Measurements from ENCODE around the gene MYDGF. TPM values are rescaled to one million over a fixed set of nuclear protein-coding genes. Genes with fewer than 3 reads are reported as not detected.

MYDGF gene
- total and polyA plus RNA-seq, 9 of the 15 experiments (the other 6 are each of a cell fraction or from before 2014, with no cell fraction given): 4.2 to 141 (median 82.1) TPM

- no peak for TF ChIP-seq ZBTB26 (CRISPR knock-in tag; IDR thresholded peaks at IDR 0.05)
- TF ChIP-seq U2AF2 (optimal IDR thresholded peaks at IDR 0.05; ENCODE audit: low read depth, low read length): no peak
- no peak for TF ChIP-seq TEAD2 (tag; IDR thresholded peaks at IDR 0.05)
- TF ChIP-seq TAF9B (IDR thresholded peaks at IDR 0.05; ENCODE audit: partially characterized antibody): no peak
- TF ChIP-seq MIER1 (IDR thresholded peaks at IDR 0.05; ENCODE audit: low read depth): no peak
- TF ChIP-seq, protein P1, sequence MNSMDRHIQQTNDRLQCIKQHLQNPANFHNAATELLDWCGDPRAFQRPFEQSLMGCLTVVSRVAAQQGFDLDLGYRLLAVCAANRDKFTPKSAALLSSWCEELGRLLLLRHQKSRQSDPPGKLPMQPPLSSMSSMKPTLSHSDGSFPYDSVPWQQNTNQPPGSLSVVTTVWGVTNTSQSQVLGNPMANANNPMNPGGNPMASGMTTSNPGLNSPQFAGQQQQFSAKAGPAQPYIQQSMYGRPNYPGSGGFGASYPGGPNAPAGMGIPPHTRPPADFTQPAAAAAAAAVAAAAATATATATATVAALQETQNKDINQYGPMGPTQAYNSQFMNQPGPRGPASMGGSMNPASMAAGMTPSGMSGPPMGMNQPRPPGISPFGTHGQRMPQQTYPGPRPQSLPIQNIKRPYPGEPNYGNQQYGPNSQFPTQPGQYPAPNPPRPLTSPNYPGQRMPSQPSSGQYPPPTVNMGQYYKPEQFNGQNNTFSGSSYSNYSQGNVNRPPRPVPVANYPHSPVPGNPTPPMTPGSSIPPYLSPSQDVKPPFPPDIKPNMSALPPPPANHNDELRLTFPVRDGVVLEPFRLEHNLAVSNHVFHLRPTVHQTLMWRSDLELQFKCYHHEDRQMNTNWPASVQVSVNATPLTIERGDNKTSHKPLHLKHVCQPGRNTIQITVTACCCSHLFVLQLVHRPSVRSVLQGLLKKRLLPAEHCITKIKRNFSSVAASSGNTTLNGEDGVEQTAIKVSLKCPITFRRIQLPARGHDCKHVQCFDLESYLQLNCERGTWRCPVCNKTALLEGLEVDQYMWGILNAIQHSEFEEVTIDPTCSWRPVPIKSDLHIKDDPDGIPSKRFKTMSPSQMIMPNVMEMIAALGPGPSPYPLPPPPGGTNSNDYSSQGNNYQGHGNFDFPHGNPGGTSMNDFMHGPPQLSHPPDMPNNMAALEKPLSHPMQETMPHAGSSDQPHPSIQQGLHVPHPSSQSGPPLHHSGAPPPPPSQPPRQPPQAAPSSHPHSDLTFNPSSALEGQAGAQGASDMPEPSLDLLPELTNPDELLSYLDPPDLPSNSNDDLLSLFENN (IDR thresholded peaks at IDR 0.05; ENCODE audit: low read depth in 2 of 2, low read length in 2 of 2): 0 out of 4 replicates have a peak, but pooled peaks of 1 of the 2 experiments have one; percentile 35
- no peak for TF ChIP-seq CHD4 (IDR thresholded peaks at IDR 0.05; ENCODE audit: insufficient read depth, insufficient replicate concordance, low read depth, low read length, poor library complexity, severe bottlenecking)
- no peak for TF ChIP-seq KAT7 (CRISPR knock-in tag; IDR thresholded peaks at IDR 0.05; ENCODE audit: borderline replicate concordance)
- TF ChIP-seq POLR2A (conservative IDR thresholded peaks at IDR 0.05): peak; percentile 80
- TF ChIP-seq GTF2A2 (tag; IDR thresholded peaks at IDR 0.05): no peak
- no peak for TF ChIP-seq SMC3 (conservative IDR thresholded peaks at IDR 0.05; ENCODE audit: insufficient read depth, low read depth, low read length)
- TF ChIP-seq POLR2G (IDR thresholded peaks at IDR 0.05; ENCODE audit: low read depth, low read length): peak; percentile 96
- TF ChIP-seq HLTF (IDR thresholded peaks at IDR 0.05): no peak
- TF ChIP-seq ZNF717 (CRISPR knock-in tag; IDR thresholded peaks at IDR 0.05): no peak
- TF ChIP-seq CCAR2 (IDR thresholded peaks at IDR 0.05; ENCODE audit: low read depth, low read length): no peak
- TF ChIP-seq TAF7 (tag; IDR thresholded peaks at IDR 0.05): no peak
- TF ChIP-seq C11orf30 (IDR thresholded peaks at IDR 0.05; ENCODE audit: low read depth): peak; percentile 79
- TF ChIP-seq ZBTB12 (CRISPR knock-in tag; IDR thresholded peaks at IDR 0.05): peak; percentile 42; the same call in 1 of the 2 replicates
- peak; percentile 36; the same call in 1 of the 2 replicates for TF ChIP-seq KLF13 (tag; IDR thresholded peaks at IDR 0.05; ENCODE audit: borderline replicate concordance, low read depth)
- no peak for TF ChIP-seq HMG20B (CRISPR knock-in tag; IDR thresholded peaks at IDR 0.05)
- no peak for TF ChIP-seq MTF1 (CRISPR knock-in tag; IDR thresholded peaks at IDR 0.05; ENCODE audit: borderline replicate concordance)
- TF ChIP-seq HNRNPLL (IDR thresholded peaks at IDR 0.05; ENCODE audit: low read depth, low read length, poor library complexity, severe bottlenecking): no peak
- no peak for TF ChIP-seq ELF1 (tag; IDR thresholded peaks at IDR 0.05)
- no peak for TF ChIP-seq TEAD1 (CRISPR knock-in tag; IDR thresholded peaks at IDR 0.05)
These were observed at the start of gene MYDGF (continued) for GRCh38 chr19:4669723-4670480.

Data from K562 (cell line).